GM21619 (cell line): ENCODE data around the gene ZNF385C.

Experiments used
- ATAC-seq: cut with Tn5 transposase; IDR thresholded peaks from one replicate; pipeline ENCODE4 v1.9.1; 2021; ENCODE audit not compliant: unreplicated experiment

ZNF385C gene

GRCh38 chr17:42053731-42054500, 44.4 kb downstream of the ZNF385C start:
- ATAC-seq, result no peak

GRCh38 chr17:42052346-42052877, 45.9 kb downstream of the ZNF385C start:
- ATAC-seq, result no peak

DNA sequence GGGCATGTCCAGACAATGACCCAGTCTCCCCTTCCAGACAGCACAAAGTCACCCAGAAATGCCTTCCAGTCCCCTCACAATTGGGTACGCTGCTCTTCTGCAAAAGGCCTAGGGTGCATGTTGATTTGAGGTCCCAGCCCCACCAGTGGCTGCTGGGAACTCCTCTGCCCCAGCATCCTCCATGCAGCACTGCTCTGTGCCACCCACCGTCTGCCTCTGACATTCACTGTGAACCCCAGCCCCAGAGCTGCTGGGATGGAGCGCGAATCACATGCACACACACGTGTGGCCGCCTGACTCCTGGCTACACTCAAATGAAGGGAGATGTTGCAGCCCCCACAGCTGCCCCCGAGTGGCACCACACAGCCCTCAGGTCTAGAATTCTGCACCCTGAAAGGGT, 46.6 kb downstream of the ZNF385C start:
- no peak for ATAC-seq

GRCh38 chr17:42051013-42051400, 47.3 kb downstream of the ZNF385C start:
- no peak for ATAC-seq

GRCh38 chr17:42050393-42051012, 47.8 kb downstream of the ZNF385C start, which contains the start of gene C17orf113:
Gene C17orf113, minus strand, starts transcription at chr17:42050601. Its CDS starts 7,225 bp downstream, at chr17:42043376.
- ATAC-seq, result peak; percentile 54

- peak; percentile 23 for ATAC-seq
Observed at GRCh38 chr17:42049834-42050392, 48.4 kb downstream of the ZNF385C start.

GRCh38 chr17:42047343-42047742, 50.9 kb downstream of the ZNF385C start:
- no peak for ATAC-seq

- ATAC-seq, result no peak
Observed at GRCh38 chr17:42045719-42046118, 52.6 kb downstream of the ZNF385C start.

- ATAC-seq, result no peak
Observed at GRCh38 chr17:42042598-42043319, 55.5 kb downstream of the ZNF385C start.

- no peak for ATAC-seq
Observed at GRCh38 chr17:42041619-42042018, 56.7 kb downstream of the ZNF385C start.

GRCh38 chr17:42040818-42041217, 57.5 kb downstream of the ZNF385C start:
- ATAC-seq, result no peak

DNA sequence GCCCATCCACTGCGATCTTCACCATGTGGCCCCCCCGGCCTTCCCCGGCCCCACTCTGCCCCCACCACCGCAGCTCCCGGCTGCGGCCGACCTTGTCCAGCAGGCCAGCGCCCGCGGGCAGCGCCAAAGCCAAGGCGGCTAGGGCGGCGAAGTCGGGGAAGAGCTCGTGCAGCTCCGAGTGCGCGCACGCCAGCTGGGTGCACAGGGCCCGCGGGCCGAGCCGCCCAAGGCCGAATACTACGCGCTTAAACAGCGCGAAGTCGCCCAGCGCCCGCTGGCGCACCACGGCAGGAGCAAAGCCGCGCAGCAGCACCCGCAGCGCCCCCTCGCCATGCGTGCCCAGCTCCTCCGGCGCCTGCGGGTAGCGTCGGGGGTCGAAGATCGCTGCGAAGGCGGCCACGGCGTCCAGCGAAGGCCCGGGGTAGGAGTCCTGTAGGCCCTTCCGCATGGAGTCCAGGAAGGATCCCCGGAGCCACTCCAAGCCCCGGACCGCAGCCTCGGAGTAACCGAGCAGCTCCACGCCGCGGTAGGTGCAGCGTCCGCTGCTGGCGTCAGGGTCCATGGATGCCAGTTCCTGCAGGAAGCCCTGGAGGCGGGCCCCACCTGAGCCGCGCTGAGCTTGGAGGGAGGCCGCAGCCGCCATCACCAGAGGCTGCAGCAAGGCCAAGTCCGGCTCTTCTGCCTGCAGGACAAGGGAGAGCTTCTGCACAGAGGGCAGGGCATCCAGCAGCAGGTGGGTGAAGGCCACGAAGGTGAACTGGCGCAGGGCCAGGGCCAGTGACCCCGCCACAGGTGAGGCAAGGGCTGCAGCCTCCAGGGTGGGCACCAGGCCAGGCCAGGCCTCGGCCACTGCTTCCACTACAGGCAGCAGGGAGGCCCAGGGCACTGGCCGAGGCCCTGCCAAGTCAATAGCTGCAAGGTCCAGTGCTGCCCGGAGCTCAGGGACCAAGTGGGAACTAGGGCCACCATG, 58.2 kb downstream of the ZNF385C start:
- no peak for ATAC-seq

- no peak for ATAC-seq
Observed at GRCh38 chr17:42038221-42038973, 59.9 kb downstream of the ZNF385C start.

- ATAC-seq, result no peak
Observed at GRCh38 chr17:42034059-42034458, 64.2 kb downstream of the ZNF385C start.

DNA sequence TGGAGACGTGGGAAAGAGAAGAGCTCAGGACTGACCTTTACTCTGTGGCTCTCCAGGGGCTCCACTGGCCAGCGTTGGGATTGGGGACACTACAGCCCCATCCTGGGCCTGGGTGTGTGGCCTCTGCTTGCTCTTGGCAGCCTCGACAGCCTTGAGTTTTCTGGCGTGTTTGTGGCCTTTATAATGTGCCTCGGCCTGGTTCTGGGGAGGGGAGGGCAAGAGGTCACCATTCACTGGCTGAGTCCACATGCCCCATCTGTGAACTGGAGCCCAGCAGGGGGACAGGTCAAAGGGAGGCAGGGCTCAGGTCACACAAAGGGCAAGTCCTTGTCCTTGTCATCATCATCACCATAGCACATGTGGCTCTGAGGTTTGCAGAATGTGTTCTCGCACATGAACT, 66.7 kb downstream of the ZNF385C start:
- no peak for ATAC-seq

GRCh38 chr17:42028791-42029127, 69.5 kb downstream of the ZNF385C start:
- no peak for ATAC-seq

GRCh38 chr17:42027961-42028790, 70.1 kb downstream of the ZNF385C start:
- no peak for ATAC-seq

GRCh38 chr17:42027590-42027889, 70.7 kb downstream of the ZNF385C start:
- ATAC-seq, result no peak
